ENCODE results near the gene SRRD.
A peak's percentile ranks its signal among the peaks of the same experiment; 100 is the strongest.

SRRD gene

GRCh38 chr22:26439559-26439958, 44.1 kb upstream of the SRRD start:
- Mint-ChIP-seq H3K9me3 (no peaks in the 10 kb centered on the region), H3K36me3 (ENCODE audit: low read depth) (no peaks in the 10 kb centered on the region), H3K27ac (no peak overlapping the region), H3K4me1 (peaks cover 24% of the 10 kb centered on the region), H3K27me3 (ENCODE audit: low read depth, poor library complexity) (peaks cover 3% of the 10 kb centered on the region), H3K4me3 (no peak overlapping the region)
- DNase-seq = no peak
- no peak for TF ChIP-seq CTCF (IDR thresholded peaks at IDR 0.05)

- TF ChIP-seq CTCF (IDR thresholded peaks at IDR 0.05) = no peak
- Mint-ChIP-seq H3K4me1 (peaks cover 42% of the 10 kb centered on the region), H3K9me3 (no peaks in the 10 kb centered on the region), H3K36me3 (ENCODE audit: low read depth) (no peaks in the 10 kb centered on the region), H3K27me3 (ENCODE audit: low read depth, poor library complexity) (peaks cover 7% of the 10 kb centered on the region), H3K4me3 (no peak overlapping the region), H3K27ac (no peak overlapping the region)
- no peak for DNase-seq
Observed at GRCh38 chr22:26442086-26442756, 41.5 kb upstream of the SRRD start.

DNA sequence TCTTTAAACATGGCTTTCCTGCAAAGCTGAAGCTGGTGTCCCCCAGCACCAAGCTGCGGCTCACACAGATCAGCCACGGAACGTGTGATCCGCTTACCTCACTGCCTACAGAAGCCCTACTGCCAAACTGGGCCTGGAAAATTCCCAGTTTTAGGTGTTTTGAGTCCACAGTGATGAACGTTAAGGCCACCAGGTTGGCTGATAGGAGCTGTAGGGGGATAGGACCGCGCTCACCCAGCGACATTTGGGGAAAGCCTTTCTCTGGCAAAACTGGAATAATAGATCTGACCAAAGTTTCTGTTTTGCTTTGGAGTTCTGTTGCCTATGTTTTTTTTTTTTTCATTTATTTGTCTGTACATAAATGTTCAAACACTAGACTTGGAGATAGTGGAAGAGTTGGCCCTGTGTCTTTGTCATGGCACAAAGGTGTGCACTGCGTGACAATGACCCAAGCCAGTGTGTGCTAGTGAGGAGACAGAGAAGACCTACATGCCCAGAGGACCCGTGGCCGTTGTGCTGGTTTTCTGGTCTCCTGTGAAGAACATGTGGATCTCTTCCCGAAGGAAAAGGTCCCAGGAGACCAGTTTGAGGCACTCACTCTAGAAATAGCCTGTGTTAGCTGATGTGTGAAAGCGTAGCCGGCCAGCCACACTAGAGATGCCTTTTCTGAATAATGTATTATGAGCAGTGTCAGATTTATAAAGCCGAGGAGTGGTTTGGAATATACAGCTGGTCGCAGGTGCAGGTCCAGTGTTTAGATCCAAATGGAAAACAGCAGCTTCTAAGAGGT, 39.6 kb upstream of the SRRD start:
- Mint-ChIP-seq H3K9me3 (no peaks in the 10 kb centered on the region), H3K27me3 (ENCODE audit: low read depth, poor library complexity) (peaks cover 11% of the 10 kb centered on the region), H3K4me1 (peaks cover 44% of the 10 kb centered on the region), H3K36me3 (ENCODE audit: low read depth) (no peaks in the 10 kb centered on the region), H3K27ac (peak overlapping the region; percentile 71), H3K4me3 (no peak overlapping the region)
- no peak for TF ChIP-seq CTCF (IDR thresholded peaks at IDR 0.05)
- no peak for DNase-seq

- Mint-ChIP-seq H3K9me3 (no peaks in the 10 kb centered on the region), H3K4me1 (peaks cover 44% of the 10 kb centered on the region), H3K27me3 (ENCODE audit: low read depth, poor library complexity) (peaks cover 11% of the 10 kb centered on the region), H3K4me3 (no peak overlapping the region), H3K27ac (no peak overlapping the region), H3K36me3 (ENCODE audit: low read depth) (no peaks in the 10 kb centered on the region)
- DNase-seq = no peak
- TF ChIP-seq CTCF (IDR thresholded peaks at IDR 0.05) = no peak
Observed at GRCh38 chr22:26444777-26445176, 38.9 kb upstream of the SRRD start.

- H3K9me3 Mint-ChIP-seq = no peaks in the 10 kb centered on the region
- H3K4me1 Mint-ChIP-seq = peaks cover 44% of the 10 kb centered on the region
- H3K27me3 Mint-ChIP-seq (ENCODE audit: low read depth, poor library complexity) = peaks cover 8% of the 10 kb centered on the region
- TF ChIP-seq CTCF (IDR thresholded peaks at IDR 0.05) = no peak
- peaks cover 3% of the 10 kb centered on the region for H3K36me3 Mint-ChIP-seq (ENCODE audit: low read depth)
- no peak overlapping the region for H3K4me3 Mint-ChIP-seq
- no peak for DNase-seq
- H3K27ac Mint-ChIP-seq = no peak overlapping the region
Observed at GRCh38 chr22:26445577-26446275, 38.0 kb upstream of the SRRD start.

All from nephron progenitor cell (in vitro differentiated cells).